HG03045 (cell line): Measurements from ENCODE around the gene PTPRC.
"Not testable (repeated sequence)": the region's sequence is repeated elsewhere in the genome, so short reads cannot be mapped to it uniquely, and the experiment has no call there.

Experiments used
- ATAC-seq: cut with Tn5 transposase; IDR thresholded peaks from one replicate; pipeline ENCODE4 v1.9.1; 2021; ENCODE audit warnings: mild to moderate bottlenecking, moderate library complexity; ENCODE audit not compliant: unreplicated experiment

Gene PTPRC, protein sequence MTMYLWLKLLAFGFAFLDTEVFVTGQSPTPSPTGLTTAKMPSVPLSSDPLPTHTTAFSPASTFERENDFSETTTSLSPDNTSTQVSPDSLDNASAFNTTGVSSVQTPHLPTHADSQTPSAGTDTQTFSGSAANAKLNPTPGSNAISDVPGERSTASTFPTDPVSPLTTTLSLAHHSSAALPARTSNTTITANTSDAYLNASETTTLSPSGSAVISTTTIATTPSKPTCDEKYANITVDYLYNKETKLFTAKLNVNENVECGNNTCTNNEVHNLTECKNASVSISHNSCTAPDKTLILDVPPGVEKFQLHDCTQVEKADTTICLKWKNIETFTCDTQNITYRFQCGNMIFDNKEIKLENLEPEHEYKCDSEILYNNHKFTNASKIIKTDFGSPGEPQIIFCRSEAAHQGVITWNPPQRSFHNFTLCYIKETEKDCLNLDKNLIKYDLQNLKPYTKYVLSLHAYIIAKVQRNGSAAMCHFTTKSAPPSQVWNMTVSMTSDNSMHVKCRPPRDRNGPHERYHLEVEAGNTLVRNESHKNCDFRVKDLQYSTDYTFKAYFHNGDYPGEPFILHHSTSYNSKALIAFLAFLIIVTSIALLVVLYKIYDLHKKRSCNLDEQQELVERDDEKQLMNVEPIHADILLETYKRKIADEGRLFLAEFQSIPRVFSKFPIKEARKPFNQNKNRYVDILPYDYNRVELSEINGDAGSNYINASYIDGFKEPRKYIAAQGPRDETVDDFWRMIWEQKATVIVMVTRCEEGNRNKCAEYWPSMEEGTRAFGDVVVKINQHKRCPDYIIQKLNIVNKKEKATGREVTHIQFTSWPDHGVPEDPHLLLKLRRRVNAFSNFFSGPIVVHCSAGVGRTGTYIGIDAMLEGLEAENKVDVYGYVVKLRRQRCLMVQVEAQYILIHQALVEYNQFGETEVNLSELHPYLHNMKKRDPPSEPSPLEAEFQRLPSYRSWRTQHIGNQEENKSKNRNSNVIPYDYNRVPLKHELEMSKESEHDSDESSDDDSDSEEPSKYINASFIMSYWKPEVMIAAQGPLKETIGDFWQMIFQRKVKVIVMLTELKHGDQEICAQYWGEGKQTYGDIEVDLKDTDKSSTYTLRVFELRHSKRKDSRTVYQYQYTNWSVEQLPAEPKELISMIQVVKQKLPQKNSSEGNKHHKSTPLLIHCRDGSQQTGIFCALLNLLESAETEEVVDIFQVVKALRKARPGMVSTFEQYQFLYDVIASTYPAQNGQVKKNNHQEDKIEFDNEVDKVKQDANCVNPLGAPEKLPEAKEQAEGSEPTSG (N-terminal part only)

DNA sequence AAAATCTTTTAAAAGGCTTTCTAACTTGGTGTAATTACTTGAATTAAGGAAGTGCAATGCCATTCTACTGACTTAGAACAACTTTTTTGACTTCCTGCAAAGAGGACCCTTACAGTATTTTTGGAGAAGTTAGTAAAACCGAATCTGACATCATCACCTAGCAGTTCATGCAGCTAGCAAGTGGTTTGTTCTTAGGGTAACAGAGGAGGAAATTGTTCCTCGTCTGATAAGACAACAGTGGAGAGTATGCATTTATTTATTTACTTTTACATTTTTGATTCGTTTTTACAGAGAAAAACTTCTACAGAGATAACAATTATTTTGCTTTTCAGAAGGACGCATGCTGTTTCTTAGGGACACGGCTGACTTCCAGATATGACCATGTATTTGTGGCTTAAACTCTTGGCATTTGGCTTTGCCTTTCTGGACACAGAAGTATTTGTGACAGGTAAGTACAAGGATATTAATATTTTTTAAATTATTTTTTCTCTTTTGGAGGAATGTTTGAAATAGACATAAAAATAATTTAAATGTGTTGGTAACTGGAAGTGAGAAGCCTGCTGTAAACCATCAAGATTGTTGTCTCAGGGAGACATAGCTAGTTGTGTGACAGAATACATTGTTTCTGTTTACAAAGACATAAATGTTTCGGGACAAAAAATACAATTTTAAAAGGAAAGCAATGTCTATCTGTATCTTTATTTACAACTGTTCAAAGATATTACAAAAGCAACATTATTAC is at the start of gene PTPRC:
Gene PTPRC (plus strand): TSS at position 147 of the 742 bp plus-strand sequence. CDS start 229 bp downstream, at position 376.
- ATAC-seq, result peak; percentile 65

DNA sequence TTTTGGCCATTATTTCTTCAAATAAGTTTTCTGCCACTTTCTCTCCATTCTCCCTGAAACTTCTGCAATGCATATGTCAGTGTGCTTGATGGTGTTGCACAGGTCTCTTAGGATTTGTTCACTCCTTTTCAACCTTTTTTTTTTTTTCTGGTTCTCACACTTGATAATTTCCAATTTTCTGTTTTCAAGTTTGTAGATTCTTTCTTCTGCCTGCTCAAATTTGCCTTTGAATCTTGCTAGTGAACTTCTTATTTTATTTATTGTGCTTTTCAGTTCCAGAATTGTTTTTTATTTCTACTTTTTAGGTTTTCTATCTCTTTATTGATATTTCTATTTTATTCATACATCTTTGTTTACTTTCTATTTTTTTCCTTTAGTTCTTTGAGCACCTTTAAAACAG is 48.4 kb upstream of the PTPRC start:
- ATAC-seq, result no peak

DNA sequence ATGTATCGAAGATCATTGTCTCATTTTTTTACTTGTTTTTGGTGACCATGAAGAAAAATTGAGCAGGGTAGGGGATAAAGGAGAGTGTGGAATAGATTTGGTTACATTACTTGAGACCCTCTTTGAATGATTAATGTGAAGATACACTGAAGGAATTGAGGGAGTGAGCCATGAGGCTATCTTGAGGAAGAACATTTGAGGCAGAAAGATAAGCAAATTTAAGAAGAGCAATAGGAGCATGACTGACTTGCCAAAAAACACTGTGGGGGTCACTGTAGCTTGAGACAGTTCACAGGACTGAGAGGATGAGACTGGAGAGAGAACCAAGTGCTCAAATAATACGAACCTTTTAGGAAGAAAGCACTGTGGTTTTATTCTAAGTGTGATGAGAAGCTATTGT is 43.1 kb upstream of the PTPRC start:
- ATAC-seq, result no peak

DNA sequence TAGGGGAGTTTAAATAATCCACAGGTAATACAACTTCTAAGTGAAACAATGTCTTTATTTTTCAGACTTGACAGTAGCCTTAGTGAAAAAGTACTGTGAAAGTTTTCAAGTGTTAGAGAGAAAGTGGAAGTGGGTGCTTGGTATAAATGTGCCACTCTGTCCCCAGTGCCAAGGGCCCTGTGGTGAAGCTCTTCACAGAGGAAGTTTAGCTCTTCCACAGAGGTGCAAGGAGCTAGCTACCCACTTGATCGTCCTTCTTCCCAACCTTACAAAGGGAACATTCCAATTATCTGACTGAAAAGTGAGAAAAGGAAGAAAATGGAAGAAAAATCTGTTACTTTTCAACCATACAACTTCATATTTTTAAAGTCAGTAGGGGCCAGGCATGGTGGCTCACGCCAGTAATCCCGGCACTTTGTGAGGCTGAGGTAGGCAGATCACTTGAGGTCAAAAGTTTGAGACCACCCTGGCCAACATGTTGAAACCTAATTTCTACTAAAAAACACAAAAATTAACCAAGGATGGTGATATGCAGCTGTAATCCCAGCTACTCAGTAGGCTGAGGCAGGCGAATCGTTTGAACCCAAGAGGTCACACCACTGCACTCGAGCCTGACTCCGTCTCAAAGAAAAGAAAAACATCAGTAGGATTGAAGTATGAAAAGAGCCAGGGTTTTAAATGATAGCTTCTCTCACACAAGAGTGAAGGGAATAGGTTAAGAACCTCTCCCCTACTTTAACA is 41.0 kb upstream of the PTPRC start:
- peak; percentile 45 for ATAC-seq

DNA sequence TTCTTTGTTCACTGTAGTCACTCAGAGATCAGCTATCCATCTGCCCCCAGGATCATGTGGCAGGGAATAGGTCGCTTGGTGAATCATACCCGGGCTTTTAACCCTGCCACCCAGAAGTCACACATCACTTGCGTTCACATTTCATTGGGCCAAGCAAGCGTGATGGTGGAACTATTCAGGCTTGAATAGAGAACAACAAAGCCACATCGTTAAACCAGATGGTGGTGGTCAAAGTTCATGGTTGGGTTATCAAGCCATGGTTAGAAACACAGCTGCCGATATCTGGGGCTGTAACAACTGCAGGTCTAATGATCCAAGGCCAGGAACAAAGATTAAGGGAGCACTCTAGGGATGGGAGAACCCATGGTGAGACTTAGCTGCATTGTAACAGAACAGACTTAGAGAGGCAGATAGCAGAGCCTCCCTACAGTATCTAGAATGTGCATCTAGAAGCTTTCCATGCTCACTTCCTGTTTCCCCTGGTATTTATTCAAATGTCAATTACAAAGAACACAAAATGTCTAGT is 40.0 kb upstream of the PTPRC start:
- peak; percentile 64 for ATAC-seq

DNA sequence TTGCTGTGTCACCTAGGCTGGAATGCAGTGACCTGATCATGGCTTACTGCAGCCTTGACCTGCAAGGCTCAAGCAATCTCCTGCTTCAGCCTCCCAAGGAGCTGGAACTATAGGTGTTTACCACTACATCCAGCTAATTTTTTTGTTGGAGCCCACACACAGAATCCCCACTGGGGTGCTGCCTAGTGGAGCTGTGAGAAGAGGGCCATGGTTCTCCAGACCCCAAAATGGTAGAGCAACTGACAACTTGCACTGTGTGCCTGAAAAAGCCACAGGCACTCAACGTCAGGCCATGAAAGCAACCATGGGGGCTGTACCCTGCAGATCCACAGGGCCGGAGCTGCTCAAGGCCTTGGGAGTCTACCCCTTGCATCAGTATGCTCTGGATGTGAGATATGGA is 39.1 kb upstream of the PTPRC start:
- ATAC-seq, result no peak

DNA sequence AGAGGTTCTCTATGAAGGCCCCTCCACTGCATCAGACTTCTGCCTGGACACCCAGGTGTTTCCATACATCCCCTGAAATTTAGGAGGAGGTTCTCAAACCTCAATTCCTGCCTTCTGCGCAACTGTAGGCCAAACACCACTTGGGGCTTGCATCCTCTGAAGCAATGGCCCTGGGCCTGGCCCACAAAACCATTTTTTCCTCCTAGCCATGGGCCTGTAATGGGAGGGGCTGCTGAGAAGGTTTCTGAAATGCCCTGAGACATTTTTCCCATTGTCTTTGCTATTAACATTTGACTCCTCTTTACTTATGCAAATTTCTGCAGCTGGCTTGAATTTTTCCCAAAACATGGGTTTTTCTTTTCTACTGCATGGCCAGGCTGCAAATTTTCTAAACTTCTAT is 37.9 kb upstream of the PTPRC start:
- ATAC-seq, result no peak

DNA sequence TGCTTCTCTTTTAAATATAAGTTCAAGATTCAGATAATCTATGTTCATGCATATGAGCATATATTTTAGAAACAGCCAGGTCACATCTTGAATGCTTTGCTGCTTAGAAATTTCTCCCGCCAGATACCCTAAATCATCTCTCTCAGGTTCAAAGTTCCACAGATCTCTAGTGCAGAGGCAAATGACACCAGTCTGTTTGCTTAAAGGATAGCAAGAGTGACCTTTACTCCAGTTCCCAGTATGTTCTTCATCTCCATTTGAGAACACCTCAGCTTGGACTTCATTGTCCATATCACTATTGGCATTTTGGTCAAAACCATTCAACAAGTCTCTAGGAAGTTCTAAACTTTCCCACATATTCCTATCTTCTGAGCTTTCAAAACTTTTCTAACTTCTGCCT is 37.5 kb upstream of the PTPRC start:
- not testable (repeated sequence) for ATAC-seq

DNA sequence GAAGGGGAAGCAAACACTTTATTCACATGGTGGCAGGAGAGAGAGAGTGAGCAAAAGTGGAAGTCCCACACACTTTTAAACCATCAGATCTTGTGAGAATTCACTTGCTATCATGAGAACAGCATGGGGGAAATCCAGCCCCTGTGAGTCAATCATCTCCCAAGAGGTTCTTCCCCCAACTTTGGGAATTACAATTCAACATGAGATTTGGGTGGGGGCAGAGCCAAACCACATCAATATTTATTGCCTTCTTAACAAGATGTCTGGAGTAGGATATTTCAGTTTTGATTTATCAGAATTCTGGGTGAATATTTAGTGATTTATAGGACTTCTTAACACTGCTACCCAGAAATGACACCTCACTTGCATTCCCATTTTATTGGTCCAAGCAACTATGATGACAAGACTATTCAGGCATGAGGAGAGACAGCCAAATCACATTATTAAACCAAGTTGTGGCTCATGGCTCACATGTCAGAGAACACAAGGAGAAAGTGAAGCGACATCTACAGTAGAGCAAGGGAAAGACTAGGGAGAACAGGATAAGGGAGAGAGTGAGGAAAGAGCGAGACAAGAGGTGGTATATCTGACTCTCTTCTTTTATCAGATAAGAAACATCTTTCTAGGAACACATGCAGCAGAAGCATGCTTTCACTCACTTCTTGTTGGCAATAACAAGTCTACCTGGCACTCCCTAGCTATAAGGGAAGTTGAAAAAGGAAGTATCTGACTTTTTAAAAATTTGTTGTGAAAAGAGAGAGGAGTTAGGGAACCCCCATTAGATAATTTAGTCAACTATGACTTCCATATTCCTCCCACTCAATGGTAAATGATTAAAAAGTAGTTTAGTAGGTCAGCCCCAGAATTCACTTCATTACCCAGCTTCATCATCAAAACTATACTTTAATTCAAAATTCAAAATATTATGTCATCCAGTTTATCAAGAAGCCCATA is 36.6 kb upstream of the PTPRC start:
- ATAC-seq, result no peak

DNA sequence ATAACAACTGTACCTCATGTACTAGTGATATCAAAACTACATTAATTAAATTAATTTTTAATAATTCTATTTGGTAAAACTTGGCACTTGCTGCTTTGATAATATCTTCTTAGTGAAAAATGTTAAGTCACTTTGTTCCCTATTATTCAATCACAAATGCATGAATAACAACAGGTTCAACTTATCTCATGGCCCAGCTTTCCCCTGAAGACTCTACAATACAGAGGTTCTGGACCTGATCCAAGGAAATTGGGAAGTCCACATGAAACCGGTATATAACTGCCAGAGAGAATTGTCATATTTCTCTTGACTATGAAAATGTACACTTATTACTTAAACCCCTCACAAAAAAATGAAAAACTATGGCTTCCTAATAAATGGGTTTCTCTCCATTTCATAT is 33.9 kb upstream of the PTPRC start:
- ATAC-seq, result no peak

DNA sequence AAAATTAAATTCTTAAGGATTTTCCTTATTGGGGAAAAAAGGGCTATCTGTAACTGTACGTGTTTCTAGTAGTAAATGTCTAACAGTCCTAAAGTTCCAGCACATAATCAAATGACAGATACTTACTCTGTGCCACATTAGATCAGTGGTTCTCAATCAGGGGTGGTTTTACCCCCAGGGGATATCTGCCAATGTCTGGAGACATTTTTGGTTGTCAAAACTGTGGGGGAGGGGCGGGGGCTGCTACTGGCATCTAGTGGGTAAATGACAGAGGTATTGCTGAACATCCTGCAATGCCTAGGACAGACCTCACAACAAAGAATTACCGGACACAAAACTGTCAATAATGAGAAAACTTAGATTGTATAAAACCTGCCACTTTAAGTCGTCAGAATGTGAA is 33.4 kb upstream of the PTPRC start:
- no peak for ATAC-seq

DNA sequence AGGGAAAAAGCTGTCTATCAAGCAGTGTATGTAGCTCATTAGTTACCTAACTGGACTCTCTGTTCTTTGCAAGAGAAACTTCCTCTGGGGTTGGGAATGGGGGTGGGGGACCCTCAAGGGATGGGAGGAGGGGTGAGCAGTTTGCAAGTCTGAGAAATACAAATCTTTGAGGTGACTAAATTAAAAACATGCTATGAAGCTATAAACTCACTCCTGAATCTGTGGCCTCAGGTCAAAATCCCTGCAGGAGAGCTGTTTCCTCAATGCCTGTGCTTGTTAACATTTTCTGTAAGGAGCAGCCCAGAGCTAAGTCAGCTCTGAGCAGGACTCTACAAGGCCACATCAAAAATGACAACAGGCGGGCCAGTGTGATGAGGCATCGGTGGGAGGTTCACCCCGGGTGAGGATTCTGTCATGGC is 32.8 kb upstream of the PTPRC start:
- ATAC-seq, result no peak

DNA sequence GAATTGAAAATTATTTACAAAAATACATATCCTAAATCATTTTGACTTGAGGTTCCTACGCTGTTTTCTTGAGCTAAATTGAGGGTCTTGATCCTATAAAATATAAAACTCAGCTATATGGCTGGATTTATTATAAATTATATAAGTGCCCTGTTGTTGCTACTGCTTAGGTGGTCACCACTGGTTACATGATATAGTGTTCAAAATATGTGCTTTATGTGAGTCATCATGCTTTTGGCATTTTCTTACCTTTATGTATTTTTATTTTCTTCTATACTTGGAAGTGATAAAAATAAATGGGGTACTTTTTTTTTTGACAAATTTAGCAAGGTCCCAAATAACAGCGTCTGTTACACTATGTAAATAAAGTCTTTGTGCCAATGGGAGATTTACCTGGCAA is 31.1 kb upstream of the PTPRC start:
- no peak for ATAC-seq

DNA sequence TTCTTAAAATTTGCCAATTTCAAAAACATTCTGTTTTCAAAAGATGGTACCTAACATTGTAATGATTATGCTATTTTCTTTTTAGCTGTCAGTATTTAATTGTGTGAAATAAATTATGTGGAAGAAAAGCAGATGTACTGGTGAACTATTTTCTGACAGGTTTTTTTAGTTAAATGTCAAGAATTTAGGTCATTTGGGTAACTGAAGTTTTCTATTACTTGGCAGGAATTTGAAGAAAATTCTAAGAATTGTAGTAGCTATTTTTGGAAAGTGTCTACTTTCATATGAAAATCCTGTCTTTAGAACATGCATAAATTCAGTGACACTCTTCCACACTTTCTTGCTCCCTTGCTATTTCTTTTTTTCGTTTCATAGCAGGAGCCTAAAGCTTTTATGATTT is 28.5 kb upstream of the PTPRC start:
- ATAC-seq, result no peak

DNA sequence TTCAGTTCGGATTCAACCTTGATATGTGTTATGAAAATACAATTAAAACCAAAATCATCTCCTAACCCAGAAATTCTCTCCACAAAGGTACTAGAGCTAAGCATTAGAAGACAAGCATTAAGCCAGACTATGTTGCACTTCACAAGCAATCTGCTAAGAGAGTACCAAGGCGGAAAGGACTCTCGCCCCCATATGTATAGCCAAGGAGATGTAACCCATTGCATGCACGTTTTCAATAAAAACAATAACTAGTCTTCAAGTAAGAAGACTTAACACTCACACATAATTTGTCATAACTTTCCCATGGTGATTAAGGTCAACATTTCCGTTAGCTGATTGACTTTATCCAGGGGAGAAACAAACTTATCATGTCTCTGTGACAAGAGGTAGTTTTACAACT is 27.6 kb upstream of the PTPRC start:
- no peak for ATAC-seq

DNA sequence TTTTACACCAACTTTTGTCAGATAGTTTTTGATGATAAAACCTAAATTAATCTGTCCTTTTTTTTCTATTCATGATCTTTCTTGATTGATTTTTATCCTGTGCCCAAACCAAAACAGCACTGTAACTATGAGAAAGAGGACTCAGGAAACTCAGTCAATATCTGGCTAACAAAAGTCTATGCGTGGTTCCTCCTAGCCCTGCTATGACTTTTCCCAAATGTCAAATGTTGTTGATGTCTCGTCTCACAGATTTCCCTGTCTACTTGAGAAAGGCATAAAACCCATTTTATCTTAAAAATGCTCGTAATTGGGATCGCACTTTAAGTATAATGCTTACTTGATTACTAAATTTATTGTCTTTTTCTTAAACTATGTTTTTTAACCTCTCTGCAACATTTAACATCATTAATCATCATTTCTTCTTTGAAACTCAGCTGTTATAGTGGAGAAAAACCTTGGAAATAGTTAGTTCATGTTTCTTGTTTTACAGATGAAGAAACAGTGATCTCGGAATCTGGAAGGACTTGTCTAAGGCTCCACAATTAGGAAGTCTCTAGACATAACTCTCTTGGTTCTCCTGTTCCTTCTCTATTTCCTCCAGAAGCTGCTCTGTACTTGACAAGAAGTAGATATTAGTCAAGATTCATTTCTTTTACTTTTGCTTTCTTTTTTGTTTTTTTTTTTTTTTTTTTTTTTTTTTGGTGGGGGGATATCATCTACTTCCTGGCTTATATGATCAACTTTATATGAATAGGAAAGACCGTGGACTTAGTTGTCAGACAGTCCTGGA is 26.2 kb upstream of the PTPRC start:
- no peak for ATAC-seq

DNA sequence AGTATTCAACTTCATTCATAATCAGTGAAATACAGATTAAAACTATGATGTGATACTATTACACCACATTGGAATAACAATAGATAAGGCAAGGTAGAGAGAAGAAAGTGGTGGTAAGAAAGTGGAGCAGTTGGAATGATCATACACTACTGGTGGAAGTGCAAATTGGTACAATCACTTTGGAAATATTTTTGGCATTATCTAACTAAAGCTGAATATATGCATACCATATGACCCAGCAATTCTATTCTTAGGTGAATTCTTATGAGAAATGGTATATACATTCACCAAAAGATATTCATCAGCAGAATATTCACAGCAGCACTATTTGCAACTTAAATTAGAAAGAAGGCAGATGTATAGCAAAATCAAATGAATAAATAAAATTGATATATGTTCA is 21.4 kb upstream of the PTPRC start:
- no peak for ATAC-seq
